Erythroblast (primary cell): ENCODE measurements around the gene SYP.

Experiments used
- GATA1 ChIP-seq: IDR thresholded peaks from 2 replicates; pipeline ENCODE4 v1.6.1; 2011; ENCODE audit warnings: low read depth, mild to moderate bottlenecking, control low read depth, low read length, moderate library complexity
- POLR2A ChIP-seq: IDR thresholded peaks from 2 replicates; pipeline ENCODE4 v1.6.1; 2011; ENCODE audit warnings: mild to moderate bottlenecking, low read length

DNA sequence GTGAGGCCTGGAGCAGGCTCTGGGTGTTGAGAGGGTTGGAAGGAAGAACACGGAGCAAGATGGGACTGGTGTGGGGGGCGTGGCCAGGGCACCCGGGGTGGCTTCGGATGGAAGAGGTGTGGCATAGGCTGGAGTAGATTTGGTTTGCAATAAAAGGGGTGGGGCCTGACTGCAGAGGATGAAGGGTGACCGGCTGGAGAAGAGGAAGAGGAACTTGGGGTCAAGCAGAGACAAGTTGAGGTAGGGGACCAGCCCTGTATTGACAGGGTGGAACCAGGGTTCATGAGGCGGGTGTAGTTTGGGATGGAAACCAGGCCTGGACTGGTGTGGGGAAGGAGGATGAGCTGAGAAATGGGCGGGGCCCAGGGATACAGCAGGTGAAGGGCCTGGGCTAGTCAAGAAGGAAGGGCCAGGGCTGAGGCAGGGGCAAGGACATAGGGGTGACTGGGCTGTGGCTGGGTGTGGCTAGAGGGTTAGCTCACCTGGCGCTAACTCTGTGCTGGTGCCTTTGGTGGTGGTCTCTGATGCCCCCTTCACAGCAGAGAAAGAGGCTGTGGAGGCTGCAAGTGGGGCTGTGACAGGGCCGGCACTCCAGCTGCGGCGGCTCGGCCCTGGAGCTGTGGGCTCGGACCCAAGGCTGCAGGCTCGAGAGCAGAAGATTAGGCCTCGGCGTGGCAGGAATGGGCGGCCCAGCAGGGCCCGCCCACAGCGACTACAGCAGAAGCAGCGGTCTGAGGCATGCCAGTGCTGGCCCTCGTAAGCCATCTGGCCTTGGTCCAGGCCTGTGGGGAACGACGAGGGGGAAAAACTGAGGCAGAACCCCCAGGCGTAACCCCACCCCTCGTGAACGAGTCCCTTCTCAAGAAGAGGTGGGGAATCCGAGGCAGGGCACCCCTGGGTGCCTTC, 23.3 kb downstream of the SYP start:
- TF ChIP-seq POLR2A (no peak), GATA1 (no peak)
